Suprapubic skin (tissue), 3 donors: ENCODE results near the gene SORCS1.

ENCODE experiments used
- CTCF ChIP-seq, 2 donors: fragments of 200-600 bp in 1 of 2; fragments of 450-650 bp in 1 of 2; sonication (generic) in 1 of 2; IDR thresholded peaks; one replicate each; pipeline ENCODE4 v1.5.1; 2016 to 2019; ENCODE audit warnings: antibody characterized with exemption in 2 of 2, mild to moderate bottlenecking in 1 of 2, moderate library complexity in 1 of 2
- EP300 ChIP-seq: sonication (generic); formaldehyde crosslinking; IDR thresholded peaks from one replicate; pipeline ENCODE4 v1.6.1; 2017; ENCODE audit warnings: antibody characterized with exemption

- TF ChIP-seq CTCF (IDR thresholded peaks at IDR 0.05) (no peak), EP300 (no peak)
Observed at GRCh38 chr10:106643473-106643872, 521.0 kb downstream of the SORCS1 start.
